Ectodermal cell (in vitro differentiated cells): Measurements from ENCODE around the gene ABCB11. TPM values are rescaled to one million over a fixed set of nuclear protein-coding genes. Genes with fewer than 3 reads are reported as not detected.

Experiments used
- H3K27ac ChIP-seq: 2 replicates; pipeline ENCODE4 v1.7.0; 2013; ENCODE audit warnings: mild to moderate bottlenecking, low read depth, low read length; ENCODE audit not compliant: insufficient read depth, poor library complexity, severe bottlenecking
- H3K27me3 ChIP-seq: 2 replicates; pipeline ENCODE4 v1.7.0; 2013; ENCODE audit warnings: mild to moderate bottlenecking, low read length; ENCODE audit not compliant: insufficient read depth, control insufficient read depth, poor library complexity, severe bottlenecking
- H3K36me3 ChIP-seq: one replicate; pipeline ENCODE4 v1.7.0; 2013; ENCODE audit warnings: low read length; ENCODE audit not compliant: control insufficient read depth, insufficient read depth
- H3K4me1 ChIP-seq: one replicate; pipeline ENCODE4 v1.7.0; 2013; ENCODE audit warnings: low read length; ENCODE audit not compliant: control insufficient read depth, insufficient read depth
- H3K4me3 ChIP-seq: 2 replicates; pipeline ENCODE4 v1.7.0; 2013; ENCODE audit warnings: low read depth, low read length, control low read depth; ENCODE audit not compliant: insufficient read depth
- H3K9me3 ChIP-seq: 2 replicates; pipeline ENCODE4 v1.7.0; 2013; ENCODE audit warnings: mild to moderate bottlenecking, low read length, moderate library complexity; ENCODE audit not compliant: control insufficient read depth
- WGBS, 2 experiments: methylation state at CpG; one replicate each; pipeline ENCODE4 v1.1.7; 2013; ENCODE audit warnings: missing lambda C conversion rate in 2 of 2; 5-methylcytosine and 5-hydroxymethylcytosine counted together
- polyA plus RNA-seq, 4 experiments: library from polyadenylated mRNA; stranded (reverse); fragments of 50-300 nt; gene quantifications; one replicate each; pipeline ENCODE4 v1.2.3, GENCODE V29; 2013

ABCB11 gene
- 0.48 TPM for polyA plus RNA-seq (2013, experiment 1 of 4)
- polyA plus RNA-seq (2013, experiment 2 of 4) = 0.25 TPM
- polyA plus RNA-seq (2013, experiment 3 of 4) = 0.05 TPM
- polyA plus RNA-seq (2013, experiment 4 of 4) = 0.20 TPM

GRCh38 chr2:169031202-169031601 lies at the start of gene ABCB11:
TSS of gene ABCB11 (minus strand) at chr2:169031324. CDS start at chr2:169018125, 13,199 bp downstream.
- 81 to 87% methylated on average over 3 of the region's 3 CpGs for WGBS, 2 experiments
- Histone ChIP-seq H3K36me3 (no peaks in the 10 kb centered on the region), H3K27ac (no peak within 1 kb of the TSS), H3K4me1 (no peaks in the 10 kb centered on the region), H3K4me3 (no peak within 1 kb of the TSS), H3K9me3 (no peaks in the 10 kb centered on the region), H3K27me3 (no peaks in the 10 kb centered on the region)

GRCh38 chr2:169080250-169081069 lies 49.3 kb upstream of the ABCB11 start:
- H3K4me1 ChIP-seq = no peaks in the 10 kb centered on the region
- WGBS, 2 experiments = 95 to 97% methylated on average over 2 of the region's 2 CpGs
- H3K27ac ChIP-seq = no peak overlapping the region
- no peaks in the 10 kb centered on the region for H3K36me3 ChIP-seq
- H3K4me3 ChIP-seq = no peak overlapping the region
- no peaks in the 10 kb centered on the region for H3K27me3 ChIP-seq
- no peaks in the 10 kb centered on the region for H3K9me3 ChIP-seq

- H3K4me3 ChIP-seq = no peak overlapping the region
- no peaks in the 10 kb centered on the region for H3K9me3 ChIP-seq
- H3K27ac ChIP-seq = no peak overlapping the region
- H3K27me3 ChIP-seq = no peaks in the 10 kb centered on the region
- H3K4me1 ChIP-seq = no peaks in the 10 kb centered on the region
- no peaks in the 10 kb centered on the region for H3K36me3 ChIP-seq
- WGBS, 2 experiments = 89 to 94% methylated on average over 2 of the region's 2 CpGs
These were observed 46.6 kb upstream of the ABCB11 start for GRCh38 chr2:169077674-169078240.

- Histone ChIP-seq H3K27me3 (no peaks in the 10 kb centered on the region), H3K36me3 (no peaks in the 10 kb centered on the region), H3K27ac (no peak overlapping the region), H3K4me3 (no peak overlapping the region), H3K9me3 (no peaks in the 10 kb centered on the region), H3K4me1 (no peaks in the 10 kb centered on the region)
- 95 to 96% methylated on average over 9 of the region's 9 CpGs for WGBS, 2 experiments
These were observed 43.0 kb upstream of the ABCB11 start for GRCh38 chr2:169073963-169074751.

GRCh38 chr2:169073211-169073962 lies 42.3 kb upstream of the ABCB11 start:
- Histone ChIP-seq H3K4me3 (no peak overlapping the region), H3K27ac (no peak overlapping the region), H3K9me3 (no peaks in the 10 kb centered on the region), H3K27me3 (no peaks in the 10 kb centered on the region), H3K36me3 (no peaks in the 10 kb centered on the region), H3K4me1 (no peaks in the 10 kb centered on the region)
- 92 to 99% methylated on average over 2 to 3 of the region's 3 CpGs for WGBS, 2 experiments

GRCh38 chr2:169072163-169072925 lies 41.2 kb upstream of the ABCB11 start:
- Histone ChIP-seq H3K36me3 (no peaks in the 10 kb centered on the region), H3K4me3 (no peak overlapping the region), H3K27ac (no peak overlapping the region), H3K9me3 (no peaks in the 10 kb centered on the region), H3K27me3 (no peaks in the 10 kb centered on the region), H3K4me1 (no peaks in the 10 kb centered on the region)
- WGBS, 2 experiments = 97 to 99% methylated on average over 3 to 4 of the region's 4 CpGs

- Histone ChIP-seq H3K36me3 (no peaks in the 10 kb centered on the region), H3K4me1 (no peaks in the 10 kb centered on the region), H3K27me3 (no peaks in the 10 kb centered on the region), H3K27ac (no peak overlapping the region), H3K4me3 (no peak overlapping the region), H3K9me3 (no peaks in the 10 kb centered on the region)
- 90 to 91% methylated on average over 3 of the region's 5 CpGs for WGBS, 2 experiments
These were observed 40.3 kb upstream of the ABCB11 start for GRCh38 chr2:169071455-169071854.

GRCh38 chr2:169069833-169070232 lies 38.7 kb upstream of the ABCB11 start:
- H3K36me3 ChIP-seq = no peaks in the 10 kb centered on the region
- H3K27me3 ChIP-seq = no peaks in the 10 kb centered on the region
- no peaks in the 10 kb centered on the region for H3K4me1 ChIP-seq
- no peak overlapping the region for H3K27ac ChIP-seq
- no peak overlapping the region for H3K4me3 ChIP-seq
- WGBS, 2 experiments = 95 to 100% methylated on average over 1 to 2 of the region's 2 CpGs
- H3K9me3 ChIP-seq = no peaks in the 10 kb centered on the region

GRCh38 chr2:169069341-169069740 lies 38.2 kb upstream of the ABCB11 start, which contains the start of gene DHRS9:
TSS of gene DHRS9 (plus strand) at chr2:169069563. CDS start at chr2:169081582, 12,019 bp downstream.
- 68 to 82% methylated on average over 5 of the region's 5 CpGs for WGBS, 2 experiments

More at GRCh38 chr2:169069341-169069740, 38.2 kb upstream of the ABCB11 start, which contains the start of gene DHRS9:
- H3K4me1 ChIP-seq = no peaks in the 10 kb centered on the region
- no peaks in the 10 kb centered on the region for H3K27me3 ChIP-seq
- no peak within 1 kb of the TSS for H3K4me3 ChIP-seq
- H3K9me3 ChIP-seq = no peaks in the 10 kb centered on the region
- no peaks in the 10 kb centered on the region for H3K36me3 ChIP-seq
- H3K27ac ChIP-seq = no peak within 1 kb of the TSS
